Vagina (tissue), 2 donors: ENCODE measurements around the gene PRXL2A. TPM values are rescaled to one million over a fixed set of nuclear protein-coding genes. Genes with fewer than 3 reads are reported as not detected.

Source experiments
- DNase-seq, 2 donors: peaks; one replicate each; pipeline ENCODE4 v3.0.0-alpha.2; 2017; ENCODE audit errors: extremely low spot score in 2 of 2
- H3K27ac ChIP-seq: fragments of 200-600 bp; sonication (generic); one replicate; pipeline ENCODE4 v1.5.1; 2019
- H3K27me3 ChIP-seq: fragments of 200-600 bp; sonication (generic); one replicate; pipeline ENCODE4 v1.5.1; 2019
- H3K36me3 ChIP-seq, 2 donors: fragments of 200-600 bp; sonication (generic); one replicate each; pipeline ENCODE4 v1.5.1; 2017 to 2019
- H3K4me1 ChIP-seq: fragments of 200-600 bp; sonication (generic); one replicate; pipeline ENCODE4 v1.5.1; 2019
- H3K4me3 ChIP-seq, 2 donors: fragments of 200-600 bp; sonication (generic); 1 replicate in 1 of 2; 2 replicates in 1 of 2; pipeline ENCODE4 v1.5.1; 2016 to 2019
- H3K9me3 ChIP-seq: fragments of 200-600 bp; sonication (generic); one replicate; pipeline ENCODE4 v1.5.1; 2019
- POLR2A ChIP-seq, 2 donors: fragments of 450-650 bp; IDR thresholded peaks; one replicate each; pipeline ENCODE4 v1.6.1; 2017; ENCODE audit warnings: antibody characterized with exemption in 2 of 2, mild to moderate bottlenecking in 2 of 2, moderate library complexity in 2 of 2
- POLR2AphosphoS5 ChIP-seq, 2 donors: sonication (generic); formaldehyde crosslinking; IDR thresholded peaks; one replicate each; pipeline ENCODE4 v1.9.0; 2017; ENCODE audit warnings: antibody characterized with exemption in 2 of 2, mild to moderate bottlenecking in 2 of 2, low read depth in 1 of 2; ENCODE audit not compliant: insufficient read depth in 1 of 2
- intact Hi-C: fragments of 100-400 bp; cut with DNase I; formaldehyde crosslinking; loops from one replicate; pipeline ENCODE4 v1.15.1; 2023
- total RNA-seq: library from RNA; depleted of rRNA; stranded (reverse); fragments of >200 nt; gene quantifications from one replicate; pipeline ENCODE4 v1.2.3, GENCODE V29; 2016
- TF ChIP-seq, protein P1 (sequence below), 3 experiments: fragments of 450-650 bp in 2 of 3; fragments of 200-600 bp in 1 of 3; sonication (generic) in 1 of 3; IDR thresholded peaks; one replicate each; pipeline ENCODE4 v1.5.1; 2017 to 2019; ENCODE audit warnings: antibody characterized with exemption in 3 of 3, mild to moderate bottlenecking in 2 of 3, moderate library complexity in 2 of 3

Gene PRXL2A
- total RNA-seq, 1 donor from 2014 or later, result 62.4 TPM

GRCh38 chr10:80458638-80459037 is 50.3 kb downstream of the PRXL2A start:
- Histone ChIP-seq H3K27ac (peak overlapping the region; percentile 89), H3K4me3 (peak overlapping the region; percentile 18 to 24), H3K27me3 (no peaks in the 10 kb centered on the region), H3K36me3 (no peaks in the 10 kb centered on the region), H3K4me1 (peaks cover 86% of the 10 kb centered on the region), H3K9me3 (no peaks in the 10 kb centered on the region)
- TF ChIP-seq, protein P1, sequence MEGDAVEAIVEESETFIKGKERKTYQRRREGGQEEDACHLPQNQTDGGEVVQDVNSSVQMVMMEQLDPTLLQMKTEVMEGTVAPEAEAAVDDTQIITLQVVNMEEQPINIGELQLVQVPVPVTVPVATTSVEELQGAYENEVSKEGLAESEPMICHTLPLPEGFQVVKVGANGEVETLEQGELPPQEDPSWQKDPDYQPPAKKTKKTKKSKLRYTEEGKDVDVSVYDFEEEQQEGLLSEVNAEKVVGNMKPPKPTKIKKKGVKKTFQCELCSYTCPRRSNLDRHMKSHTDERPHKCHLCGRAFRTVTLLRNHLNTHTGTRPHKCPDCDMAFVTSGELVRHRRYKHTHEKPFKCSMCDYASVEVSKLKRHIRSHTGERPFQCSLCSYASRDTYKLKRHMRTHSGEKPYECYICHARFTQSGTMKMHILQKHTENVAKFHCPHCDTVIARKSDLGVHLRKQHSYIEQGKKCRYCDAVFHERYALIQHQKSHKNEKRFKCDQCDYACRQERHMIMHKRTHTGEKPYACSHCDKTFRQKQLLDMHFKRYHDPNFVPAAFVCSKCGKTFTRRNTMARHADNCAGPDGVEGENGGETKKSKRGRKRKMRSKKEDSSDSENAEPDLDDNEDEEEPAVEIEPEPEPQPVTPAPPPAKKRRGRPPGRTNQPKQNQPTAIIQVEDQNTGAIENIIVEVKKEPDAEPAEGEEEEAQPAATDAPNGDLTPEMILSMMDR (IDR thresholded peaks at IDR 0.05), result no peak
- no peak for TF ChIP-seq POLR2AphosphoS5 (IDR thresholded peaks at IDR 0.05; ENCODE audit: insufficient read depth in 1 of 2, low read depth in 1 of 2)
- TF ChIP-seq POLR2A (IDR thresholded peaks at IDR 0.05), result no peak
- intact Hi-C loops, result no loop called here
- DNase-seq, result no peak

- no peak for TF ChIP-seq POLR2A (IDR thresholded peaks at IDR 0.05)
- TF ChIP-seq POLR2AphosphoS5 (IDR thresholded peaks at IDR 0.05; ENCODE audit: insufficient read depth in 1 of 2, low read depth in 1 of 2), result peak in 1 of 2 donors; percentile 66
- TF ChIP-seq, protein P1 (IDR thresholded peaks at IDR 0.05), result no peak
- H3K36me3 ChIP-seq, result no peaks in the 10 kb centered on the region
- peak overlapping the region; percentile 18 to 24 for H3K4me3 ChIP-seq
- no peak for DNase-seq
- peak overlapping the region; percentile 89 for H3K27ac ChIP-seq
- no peaks in the 10 kb centered on the region for H3K27me3 ChIP-seq
- H3K4me1 ChIP-seq, result peaks cover 92% of the 10 kb centered on the region
- intact Hi-C loops, result no loop called here
- H3K9me3 ChIP-seq, result no peaks in the 10 kb centered on the region
Measured at GRCh38 chr10:80459047-80459865, 50.9 kb downstream of the PRXL2A start.

GRCh38 chr10:80460399-80461207 is 52.3 kb downstream of the PRXL2A start:
- H3K36me3 ChIP-seq, result no peaks in the 10 kb centered on the region
- no peaks in the 10 kb centered on the region for H3K9me3 ChIP-seq
- H3K4me1 ChIP-seq, result peaks cover 100% of the 10 kb centered on the region
- H3K27ac ChIP-seq, result peak overlapping the region; percentile 89
- H3K27me3 ChIP-seq, result no peaks in the 10 kb centered on the region
- no peak for DNase-seq
- intact Hi-C loops, result loop anchor here (5.0 kb wide), 1 partner anchor 37 kb away; no protein-coding TSS in a partner anchor
- TF ChIP-seq POLR2AphosphoS5 (IDR thresholded peaks at IDR 0.05; ENCODE audit: insufficient read depth in 1 of 2, low read depth in 1 of 2), result peak in 1 of 2 donors; percentile 59
- TF ChIP-seq POLR2A (IDR thresholded peaks at IDR 0.05), result no peak
- no peak overlapping the region for H3K4me3 ChIP-seq

- peak in 1 of 2 donors; percentile 9 for TF ChIP-seq POLR2AphosphoS5 (IDR thresholded peaks at IDR 0.05; ENCODE audit: insufficient read depth in 1 of 2, low read depth in 1 of 2)
- TF ChIP-seq, protein P1 (IDR thresholded peaks at IDR 0.05), result no peak
- intact Hi-C loops, result loop anchor here (5.0 kb wide), 1 partner anchor 36 kb away; no protein-coding TSS in a partner anchor
- Histone ChIP-seq H3K4me1 (peaks cover 100% of the 10 kb centered on the region), H3K4me3 (no peak overlapping the region), H3K36me3 (no peaks in the 10 kb centered on the region), H3K27me3 (no peaks in the 10 kb centered on the region), H3K27ac (peak overlapping the region; percentile 89), H3K9me3 (no peaks in the 10 kb centered on the region)
- DNase-seq, result no peak
Measured at GRCh38 chr10:80461208-80462183, 53.1 kb downstream of the PRXL2A start.
